Measurements from ENCODE around the gene CACNG4. TPM values are rescaled to one million over a fixed set of nuclear protein-coding genes. Genes with fewer than 3 reads are reported as not detected.

Gene CACNG4
- 9.2 to 13.1 TPM (median 10.5 TPM) in 5 replicates for total RNA-seq (2022; extraction: Qiagen RNA extraction; ENCODE audit: low read depth)

GRCh38 chr17:66963909-66964771, at the start of gene CACNG4:
Gene CACNG4 (plus strand): TSS chr17:66964707. CDS start chr17:66964912, 205 bp downstream.

GRCh38 chr17:67044016-67044772, 79.7 kb downstream of the CACNG4 start, which contains the start of gene CACNG1:
Gene CACNG1 (plus strand): TSS chr17:67044554. CDS start chr17:67044661, 107 bp downstream.

Other genes starting within 250 kb of the CACNG4 start
- gene CACNG5, start 129.6 kb upstream of the CACNG4 start, total RNA-seq (2022; extraction: Qiagen RNA extraction; ENCODE audit: low read depth), result 0.06 to 0.21 TPM in 2 of 5 replicates, not detected in the others
- gene CACNG1, start 79.8 kb downstream of the CACNG4 start, total RNA-seq (2022; extraction: Qiagen RNA extraction; ENCODE audit: low read depth), result 0.11 to 0.18 TPM (median 0.16 TPM) in 3 of 5 replicates, not detected in the others